ENCODE data around the gene CCSER1.
"Not testable (repeated sequence)": the region's sequence is repeated elsewhere in the genome, so short reads cannot be mapped to it uniquely, and the experiment has no call there.

The CCSER1 gene

DNA sequence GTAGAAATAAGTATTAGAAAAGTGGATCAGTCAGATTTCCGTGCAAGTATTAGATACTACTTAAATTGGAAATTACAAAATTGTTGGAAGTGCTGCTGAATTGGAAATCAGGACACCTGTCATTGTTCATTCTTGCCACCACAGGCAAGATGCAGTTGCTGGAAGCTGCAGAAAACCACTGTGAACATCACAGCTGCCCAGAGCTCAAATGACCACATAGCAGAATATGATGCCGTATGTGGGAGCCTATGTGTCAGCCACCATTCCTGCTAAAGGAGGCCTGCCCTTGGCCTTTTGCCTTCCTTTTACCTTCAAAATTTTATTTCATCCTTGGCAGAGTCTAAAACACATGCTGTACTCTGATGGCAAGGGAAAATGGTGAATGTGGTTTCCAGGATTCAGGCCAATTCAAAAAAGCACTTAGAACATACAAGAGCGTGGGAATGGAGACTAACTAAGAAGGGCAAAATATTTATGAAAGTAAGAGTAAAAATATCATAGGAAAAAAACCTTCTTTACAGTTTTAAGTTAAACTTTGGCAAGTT is 1171.0 kb downstream of the CCSER1 start:
- no peak for DNase-seq

DNA sequence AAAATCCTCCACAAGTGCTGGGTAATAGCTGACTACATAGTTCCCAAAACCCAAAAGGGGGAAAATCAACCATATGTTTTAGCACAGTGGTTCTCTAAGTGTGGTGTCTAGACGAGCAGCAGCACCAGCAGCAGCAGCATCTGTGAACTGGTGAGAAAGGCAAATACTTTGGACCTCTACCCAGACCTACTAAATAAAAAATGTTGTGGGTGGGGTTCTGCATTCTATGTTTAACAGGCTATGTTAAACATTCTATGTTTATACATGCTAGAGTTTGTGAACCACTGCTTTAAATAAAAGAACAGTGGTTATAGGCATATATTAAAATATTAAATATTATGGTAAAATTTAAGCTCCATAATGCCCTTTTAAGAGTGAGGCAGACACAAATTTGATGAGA is 1171.6 kb downstream of the CCSER1 start:
- no peak for DNase-seq

DNA sequence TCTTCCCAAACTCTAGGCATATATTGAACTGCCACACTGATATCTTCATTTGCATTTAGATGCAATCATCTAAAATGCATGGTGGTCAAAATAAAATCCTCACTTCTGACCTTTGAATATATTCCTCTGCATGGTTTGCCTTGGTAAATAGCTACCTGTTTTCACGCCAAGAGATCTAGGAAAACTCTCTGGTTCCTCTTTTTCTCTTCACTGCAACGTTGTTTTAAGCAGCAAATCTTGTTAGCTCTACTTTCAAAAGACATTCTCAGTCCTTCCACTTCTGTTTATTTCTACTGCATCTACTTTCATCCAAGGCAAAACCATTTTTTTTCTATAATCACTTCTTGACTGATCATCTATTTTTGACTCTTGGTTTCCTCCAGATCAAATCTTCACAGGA is 1174.9 kb downstream of the CCSER1 start:
- DNase-seq, result no peak

DNA sequence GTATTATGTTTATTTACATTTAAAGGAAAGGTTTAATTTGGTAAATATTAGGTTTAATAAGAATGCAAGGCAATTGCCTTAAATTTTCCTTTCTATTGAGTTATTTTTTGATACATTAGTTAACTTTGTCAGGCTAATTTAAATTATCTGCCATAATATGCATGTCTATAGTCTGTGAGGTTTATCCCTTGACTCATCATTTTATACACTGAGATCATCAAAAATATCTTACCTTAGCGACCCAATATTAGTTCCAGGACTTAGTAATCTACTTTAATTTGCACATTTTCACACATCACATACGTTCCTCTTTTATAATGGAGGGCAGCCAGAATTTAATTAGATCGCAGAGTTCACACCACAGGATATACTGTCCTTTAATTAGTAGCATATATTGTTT is 1177.1 kb downstream of the CCSER1 start:
- no peak for DNase-seq

DNA sequence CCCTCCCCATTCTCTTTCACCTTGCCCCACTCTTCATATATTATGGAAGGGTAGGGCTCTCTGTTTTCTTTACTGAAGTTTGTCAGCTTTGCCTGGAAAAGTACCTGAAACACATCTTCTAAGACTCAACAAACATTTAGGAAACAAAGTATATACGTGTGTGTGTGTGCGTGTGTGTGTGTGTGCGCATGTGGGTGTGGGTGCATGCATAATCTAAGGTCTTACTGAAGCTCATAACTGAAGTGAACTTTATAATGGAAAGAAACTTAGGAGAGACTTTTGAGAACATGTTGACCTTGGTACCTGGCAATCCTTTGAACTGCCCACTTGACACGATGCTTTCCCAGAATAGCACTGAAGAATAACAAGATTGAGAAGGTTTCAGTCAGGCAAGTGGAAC is 1190.2 kb downstream of the CCSER1 start:
- no peak for DNase-seq

DNA sequence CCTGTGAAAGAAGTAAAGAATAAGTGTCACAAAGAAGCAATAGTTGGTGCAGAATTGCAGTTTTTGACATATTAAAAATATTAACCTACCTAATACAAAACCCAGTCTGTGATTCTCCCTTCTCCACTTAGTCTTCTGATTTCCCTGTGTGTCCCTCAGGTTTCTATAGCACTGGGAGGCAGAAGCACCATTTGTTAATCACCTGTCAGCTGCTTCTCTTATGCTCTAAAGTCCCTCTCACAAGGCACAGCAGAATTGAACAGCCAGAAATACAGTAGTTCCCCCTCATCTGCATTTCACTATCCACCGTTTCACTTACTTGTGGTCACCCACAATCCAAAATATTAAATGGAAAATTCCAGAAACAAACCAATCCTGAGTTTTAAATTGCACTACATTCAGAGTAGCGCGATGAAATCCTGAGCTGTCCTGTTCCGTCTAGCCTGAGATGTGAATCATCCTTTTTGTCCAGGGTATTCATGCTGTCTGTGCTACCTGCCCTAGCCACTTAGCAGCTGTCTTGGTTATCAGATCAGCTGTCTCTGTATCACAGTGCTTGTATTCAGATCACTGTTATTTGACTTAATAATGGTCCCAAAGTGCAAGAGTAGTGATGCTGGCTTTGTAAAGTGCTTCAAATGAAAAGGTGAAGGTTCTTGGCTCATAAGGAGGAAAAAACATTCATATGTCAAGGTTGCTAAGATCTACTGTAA is 1192.5 kb downstream of the CCSER1 start:
- no peak for DNase-seq

DNA sequence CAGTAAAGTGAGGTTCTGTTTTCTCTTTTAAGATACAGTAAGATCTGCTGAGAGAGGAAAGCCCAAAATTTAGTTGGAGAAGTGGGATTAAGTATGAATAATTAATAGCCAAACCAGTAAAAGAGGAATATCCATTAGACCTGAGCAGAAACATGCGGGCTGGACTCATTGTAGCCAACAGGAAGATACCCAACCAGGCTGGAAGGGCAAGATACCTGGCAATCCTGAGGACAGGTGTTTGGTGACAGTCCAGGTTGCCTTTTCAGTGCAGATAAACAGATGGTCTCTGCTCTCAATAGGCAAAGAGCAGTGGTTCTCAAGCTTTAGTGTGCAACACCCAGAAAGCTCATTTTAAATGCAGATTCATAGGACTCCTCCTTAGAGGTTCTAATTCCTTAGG is 1195.8 kb downstream of the CCSER1 start:
- no peak for DNase-seq

DNA sequence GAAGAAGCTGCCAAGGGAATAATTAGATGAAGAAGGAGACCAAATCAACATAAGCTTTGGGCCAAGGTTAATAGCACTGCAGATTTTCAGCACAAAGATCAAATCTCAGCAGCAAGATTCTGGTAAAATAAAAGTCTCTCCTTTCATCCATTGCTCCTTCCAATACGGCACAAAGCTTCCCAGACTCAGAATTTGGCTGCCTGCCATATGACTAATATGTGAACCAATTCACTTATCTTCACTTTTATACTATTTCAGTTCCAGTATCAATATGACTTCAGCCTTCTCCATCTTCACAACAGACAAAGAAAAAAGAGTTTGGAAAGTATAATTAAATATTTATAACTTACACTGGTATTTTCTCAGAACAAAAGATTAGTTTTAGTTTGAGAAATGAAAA is 1198.3 kb downstream of the CCSER1 start:
- DNase-seq, result no peak

DNA sequence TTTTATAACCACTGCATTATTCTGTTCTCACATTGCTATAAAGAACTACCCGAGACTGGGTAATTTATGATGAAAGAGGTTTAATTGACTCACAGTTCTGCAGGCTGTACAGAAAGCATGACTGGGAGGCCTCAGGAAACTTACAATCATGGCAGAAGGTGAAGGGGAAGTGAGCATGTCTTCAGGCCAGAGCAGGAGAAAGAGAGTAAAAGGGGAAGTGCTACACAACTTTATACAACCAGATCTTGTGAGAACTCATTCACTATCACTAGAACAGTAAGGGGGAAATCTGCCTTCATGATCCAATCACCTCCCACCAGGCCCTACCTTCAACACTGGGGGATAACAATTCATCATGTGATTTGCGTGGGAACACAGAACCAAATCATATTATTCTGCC is 1199.0 kb downstream of the CCSER1 start:
- not testable (repeated sequence) for DNase-seq

DNA sequence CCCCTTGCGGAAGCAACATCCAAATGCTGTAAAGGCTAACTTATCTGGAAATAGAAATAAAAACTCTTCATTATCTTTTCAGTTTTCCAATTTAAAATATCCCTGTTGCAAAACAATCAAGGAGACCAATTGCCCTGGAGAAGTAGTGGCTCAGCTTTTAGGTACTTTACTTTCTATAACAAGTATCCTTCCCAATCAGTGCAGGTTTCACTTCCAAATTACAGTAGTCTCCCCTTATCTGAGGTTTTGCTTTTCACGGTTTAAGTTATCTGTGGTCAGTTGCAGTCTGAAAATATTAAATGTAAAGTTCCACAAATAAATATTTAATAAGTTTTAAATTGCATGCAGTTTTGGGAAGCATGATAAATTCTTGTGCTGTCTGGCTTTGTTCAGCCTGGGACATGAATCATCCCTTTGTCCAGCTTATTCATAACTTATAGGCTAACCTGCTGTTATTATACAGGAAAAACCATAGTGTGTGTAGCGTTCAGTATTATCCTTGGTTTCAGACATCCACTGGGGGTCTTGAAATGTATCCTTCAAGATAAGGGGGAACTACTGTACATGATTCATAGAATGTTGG is 1203.5 kb downstream of the CCSER1 start:
- DNase-seq, result no peak

DNA sequence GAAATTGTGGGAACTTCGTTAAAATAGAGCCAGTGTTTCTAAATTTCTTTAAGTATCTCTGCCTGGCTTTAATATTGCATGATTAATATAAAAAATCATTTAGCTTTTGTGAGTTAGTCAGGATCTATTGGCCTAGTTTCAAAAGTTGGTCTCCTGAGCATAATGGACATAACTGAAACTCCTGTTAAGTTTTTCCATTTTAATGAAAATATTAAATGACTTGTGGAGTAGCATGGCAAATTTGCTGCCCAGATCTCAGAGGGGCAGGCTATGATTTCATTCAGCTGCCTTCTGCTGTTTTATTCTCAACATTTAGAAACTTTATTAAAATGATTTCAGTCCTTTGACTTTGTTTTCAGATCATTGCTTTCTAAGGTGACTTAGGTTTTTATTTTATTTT is 1213.6 kb downstream of the CCSER1 start:
- DNase-seq, result no peak

DNA sequence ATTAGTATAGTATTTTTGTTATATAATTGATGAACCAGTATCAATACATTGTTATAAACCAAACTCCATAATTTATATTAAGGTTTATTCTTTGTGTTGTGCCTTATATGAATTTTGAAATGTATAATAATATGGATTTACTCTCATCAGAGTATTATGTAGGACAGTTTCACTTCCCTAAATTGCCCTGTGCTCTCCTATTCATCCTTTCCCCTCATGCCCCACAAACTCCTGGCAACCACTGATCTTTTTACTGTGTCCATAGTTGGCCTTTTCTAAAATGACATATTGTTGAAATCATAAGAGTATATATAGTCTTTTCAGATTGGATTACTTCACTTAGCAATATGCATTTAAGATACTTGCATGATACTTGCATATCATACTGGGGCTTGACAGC is 1218.4 kb downstream of the CCSER1 start:
- no peak for DNase-seq

DNA sequence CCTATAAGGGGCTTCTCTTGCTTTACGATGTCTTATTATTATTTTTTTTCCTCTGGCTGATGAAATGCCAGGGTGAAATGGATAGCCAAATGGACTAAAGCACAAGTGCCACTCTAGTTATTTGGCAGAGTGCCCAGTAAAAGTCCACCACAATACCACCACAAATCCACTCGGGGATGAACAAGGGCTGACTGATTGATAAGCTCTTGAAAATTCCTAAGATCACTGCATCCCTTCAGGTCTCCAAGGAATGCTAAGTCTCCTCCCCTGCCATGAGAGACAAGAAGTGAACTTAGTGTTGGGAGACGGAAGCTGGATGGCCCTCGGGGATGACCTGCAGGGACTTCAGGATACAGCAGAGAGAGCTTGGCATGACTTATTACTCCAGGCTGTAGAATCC is 1229.3 kb downstream of the CCSER1 start:
- not testable (repeated sequence) for DNase-seq

DNA sequence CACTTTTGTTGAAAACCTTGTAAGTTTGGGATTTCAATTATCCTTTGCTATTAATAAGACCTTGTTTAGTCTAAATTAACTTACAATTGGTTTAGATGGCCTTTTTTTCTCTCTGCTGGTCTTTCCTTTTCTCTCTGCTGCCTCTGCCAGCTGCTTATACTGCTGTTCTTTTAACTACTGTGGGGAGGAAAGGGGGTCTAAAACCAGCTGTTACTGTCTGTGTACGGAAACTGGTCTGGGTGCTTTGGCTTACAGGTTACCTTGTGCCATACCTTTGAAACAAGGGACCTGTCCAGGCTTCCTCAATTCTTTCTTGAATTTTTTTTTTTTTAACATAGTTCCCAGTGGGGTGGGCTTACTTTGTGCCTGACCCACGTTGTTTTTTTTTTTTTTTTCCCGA is 1230.8 kb downstream of the CCSER1 start:
- not testable (repeated sequence) for DNase-seq

DNA sequence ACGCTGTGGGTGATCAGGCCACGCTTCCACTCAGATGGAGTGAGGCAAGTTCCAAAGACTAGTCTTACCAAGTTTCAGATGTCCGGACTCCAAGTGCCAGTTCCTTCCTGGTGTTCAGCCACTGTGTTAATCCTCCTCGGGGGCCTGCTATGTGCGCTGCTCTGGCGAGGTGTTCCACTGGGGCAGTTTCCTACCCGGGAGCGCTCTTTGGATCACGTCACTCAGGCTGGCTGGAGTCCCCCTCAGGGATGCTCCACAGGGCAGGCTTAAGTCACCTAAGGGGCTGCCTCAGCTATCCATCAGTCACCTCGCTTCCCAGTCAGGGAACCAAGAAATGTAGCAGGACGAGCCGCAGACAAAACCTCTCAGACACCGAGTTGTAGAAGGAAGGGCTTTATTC is 1231.4 kb downstream of the CCSER1 start:
- DNase-seq, result not testable (repeated sequence)

DNA sequence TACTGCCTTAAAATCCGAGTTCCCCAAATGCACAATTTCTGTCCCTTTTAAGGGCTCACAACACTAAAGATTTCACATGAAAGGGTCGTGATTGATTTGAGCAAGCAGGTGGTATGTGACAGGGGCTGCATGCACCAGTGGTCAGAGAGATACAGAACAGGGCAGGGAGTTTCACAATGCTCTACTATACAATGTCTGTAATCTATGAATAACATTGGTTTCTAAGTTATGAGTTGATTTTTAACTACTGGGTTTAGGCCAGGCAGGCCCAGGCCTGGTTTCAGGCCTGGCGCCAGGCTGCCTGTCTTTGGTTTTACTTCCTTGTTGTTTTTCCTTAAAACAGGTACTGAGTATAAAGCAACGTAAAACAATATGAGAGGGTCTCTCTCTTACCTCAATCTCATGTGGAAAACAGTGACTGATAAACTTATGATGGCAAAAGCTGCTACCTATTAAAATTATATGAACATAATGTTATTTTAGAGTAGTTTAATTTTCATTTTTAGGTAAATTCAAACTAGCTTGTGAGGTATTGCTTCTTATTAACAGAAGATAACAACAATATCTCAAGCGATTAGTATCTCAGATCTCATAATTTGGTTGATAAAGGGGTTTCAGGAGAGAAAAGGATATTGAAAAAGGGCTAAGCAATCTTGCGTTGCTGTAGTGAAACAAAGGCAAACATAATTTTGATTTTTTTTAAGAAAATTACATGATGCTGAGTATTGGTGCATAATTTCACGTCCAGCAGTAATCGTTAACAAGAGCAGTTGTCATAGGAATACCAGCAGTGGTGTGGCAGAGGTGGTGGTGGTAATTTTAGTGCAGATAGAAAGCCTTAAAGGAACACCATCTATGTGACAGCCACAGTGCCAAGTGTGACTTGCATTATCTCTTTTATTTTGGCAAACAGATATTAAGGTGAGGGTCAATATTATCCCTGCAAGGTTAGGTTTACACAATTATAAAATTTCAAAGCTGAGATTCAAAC is 1232.1 kb downstream of the CCSER1 start:
- no peak for DNase-seq

DNA sequence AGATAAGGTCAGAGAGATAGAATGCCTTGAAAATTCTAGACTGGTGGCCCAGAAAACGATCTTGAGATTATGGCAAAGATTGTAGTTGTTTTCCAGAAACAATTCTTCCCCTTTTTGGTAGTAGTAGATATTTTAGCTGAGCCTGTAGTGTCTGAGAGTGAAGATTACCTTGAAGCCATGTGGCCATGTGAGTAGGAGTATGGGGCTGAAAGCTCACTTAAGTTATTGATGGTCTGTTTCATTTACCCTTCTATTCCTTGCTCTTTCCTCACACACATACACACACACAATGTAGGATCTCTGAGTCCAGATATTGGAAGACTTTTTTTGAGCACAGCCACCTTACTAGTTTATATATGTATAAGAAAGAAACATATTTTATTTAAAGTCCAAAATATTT is 1234.9 kb downstream of the CCSER1 start:
- no peak for DNase-seq

DNA sequence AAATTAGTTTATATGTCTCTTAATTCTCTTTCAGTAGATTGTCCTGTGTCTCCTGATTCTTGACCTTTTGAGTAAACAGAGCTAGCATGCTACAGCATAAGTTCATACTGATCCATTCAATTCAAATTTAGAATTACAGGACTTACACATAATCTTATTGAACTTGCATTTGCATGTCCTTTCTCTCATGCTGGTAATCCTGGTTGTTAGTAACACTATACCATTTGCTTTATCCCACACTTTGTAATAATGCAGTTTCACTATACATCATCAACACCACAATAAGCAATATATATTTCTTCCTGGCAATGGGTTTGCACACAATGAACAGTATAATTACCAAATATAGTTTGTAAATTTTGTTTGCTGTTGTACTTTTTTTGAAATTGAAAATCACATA is 1239.4 kb downstream of the CCSER1 start:
- DNase-seq, result no peak

DNA sequence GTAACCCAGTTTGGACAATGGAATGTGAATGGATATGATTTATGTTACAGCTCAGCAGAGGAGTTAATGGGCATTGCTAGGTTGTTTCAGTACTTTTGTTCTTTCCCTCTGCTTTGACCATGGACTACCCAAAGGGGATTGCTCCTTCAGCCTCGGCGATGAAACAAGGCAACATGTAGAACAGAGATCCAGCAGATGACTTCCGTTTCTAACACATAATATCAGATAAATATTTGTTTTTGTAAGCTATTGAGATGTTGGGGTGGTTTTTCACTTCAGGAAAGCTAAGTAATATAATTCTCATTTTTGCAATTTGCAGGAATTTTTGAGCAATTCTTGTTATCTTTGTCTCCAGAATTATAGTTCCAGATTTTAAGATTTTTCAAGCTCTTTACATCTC is 1241.9 kb downstream of the CCSER1 start:
- no peak for DNase-seq

DNA sequence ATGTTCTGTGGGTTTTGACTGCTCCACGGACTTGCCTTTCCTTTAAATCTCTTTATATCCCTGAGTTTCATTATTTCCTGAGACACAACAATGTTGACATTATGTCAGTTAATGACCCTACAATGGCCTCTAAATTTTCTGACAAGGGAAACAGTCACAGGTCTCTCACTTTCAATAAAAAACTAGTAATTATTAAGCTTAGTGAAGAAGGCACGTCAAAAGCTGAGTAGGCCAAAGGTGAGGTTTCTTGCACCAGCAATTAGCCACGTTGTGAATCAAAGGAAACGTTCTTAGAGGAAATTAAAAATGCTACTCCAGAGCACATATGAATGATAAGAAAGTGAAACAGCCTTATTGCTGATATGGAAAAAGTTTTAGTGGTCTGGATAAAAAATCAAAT is 1246.4 kb downstream of the CCSER1 start:
- DNase-seq, result no peak

DNA sequence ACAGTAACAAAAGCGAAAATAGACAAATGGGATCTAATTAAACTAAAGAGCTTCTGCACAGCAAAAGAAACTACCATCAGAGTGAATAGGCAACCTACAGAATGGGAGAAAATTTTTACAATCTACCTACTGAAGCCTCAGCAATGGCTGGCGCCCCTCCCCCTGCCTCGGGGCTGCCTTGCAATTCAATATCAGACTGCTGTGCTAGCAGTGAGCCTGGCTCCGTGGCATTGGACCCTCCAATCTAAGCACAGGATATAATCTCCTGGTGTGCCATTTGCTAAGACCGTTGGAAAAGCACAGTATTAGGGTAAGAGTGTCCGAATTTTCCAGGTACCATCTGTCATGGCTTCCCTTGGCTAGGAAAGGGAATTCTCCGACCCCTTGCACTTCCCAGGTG is 1278.2 kb downstream of the CCSER1 start:
- not testable (repeated sequence) for DNase-seq

DNA sequence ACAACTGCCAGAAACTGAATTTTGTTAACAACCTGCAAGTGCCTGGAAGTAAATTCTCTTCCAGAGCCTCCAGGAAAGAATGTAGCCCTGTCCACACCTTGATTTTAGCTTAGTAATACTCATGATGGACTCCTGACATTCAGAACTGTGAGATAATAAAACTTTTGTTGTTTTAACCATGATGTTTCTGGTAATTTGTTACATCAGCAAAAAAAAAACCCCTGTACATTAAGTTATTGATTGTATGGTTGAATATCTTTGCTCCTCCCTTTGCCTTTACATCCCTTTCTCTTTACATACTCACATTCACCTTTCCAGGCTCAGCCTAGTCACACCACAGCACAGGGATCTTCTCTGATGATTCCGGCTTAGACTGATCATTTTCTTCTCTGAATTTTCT is 1294.8 kb downstream of the CCSER1 start:
- DNase-seq, result no peak

DNA sequence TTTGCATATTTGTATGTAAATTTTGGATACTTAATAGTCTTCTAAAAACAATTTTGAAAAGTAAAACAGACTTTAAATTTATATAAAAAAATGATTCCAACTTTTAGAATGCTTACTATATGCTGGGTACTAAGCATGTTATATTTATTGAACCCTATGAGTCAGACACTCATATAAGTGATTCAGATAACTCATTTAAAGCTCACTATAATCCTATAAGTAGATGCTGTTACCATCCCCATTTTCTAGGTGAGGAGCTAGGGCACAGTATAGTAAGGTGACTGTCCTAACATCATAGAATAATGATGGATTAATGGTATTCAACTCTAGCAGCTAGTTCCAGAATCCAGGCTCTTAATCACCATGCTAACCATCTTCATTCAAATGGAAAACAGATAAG is 1299.5 kb downstream of the CCSER1 start:
- no peak for DNase-seq

Data from right kidney (tissue), 1 donor.